Fibroblast of lung (primary cell): ENCODE results near the gene HTR3E. TPM values are rescaled to one million over a fixed set of nuclear protein-coding genes. Genes with fewer than 3 reads are reported as not detected.
"Not testable (repeated sequence)": the region's sequence is repeated elsewhere in the genome, so short reads cannot be mapped to it uniquely, and the experiment has no call there.

Experiments
- DNase-seq, 2 donors: peaks; one replicate each; pipeline versions ENCODE4 v3.0.0 to v3.0.0-alpha.2; 2010; ENCODE audit warnings: low read depth in 2 of 2
- H2AFZ ChIP-seq: 2 replicates; pipeline ENCODE4 v1.5.1; 2012; ENCODE audit warnings: low read length, control low read depth, inconsistent platforms
- H3K27ac ChIP-seq: 2 replicates; pipeline ENCODE4 v1.5.1; 2011; ENCODE audit warnings: low read length, control low read depth; ENCODE audit not compliant: insufficient read depth
- H3K27me3 ChIP-seq: 2 replicates; pipeline ENCODE4 v1.5.1; 2011; ENCODE audit warnings: mild to moderate bottlenecking, low read length; ENCODE audit not compliant: control insufficient read depth, insufficient read depth
- H3K36me3 ChIP-seq: 2 replicates; pipeline ENCODE4 v1.5.1; 2011; ENCODE audit warnings: low read length; ENCODE audit not compliant: control insufficient read depth, insufficient read depth
- H3K4me1 ChIP-seq: 2 replicates; pipeline ENCODE4 v1.5.1; 2011; ENCODE audit warnings: low read length; ENCODE audit not compliant: control insufficient read depth, insufficient read depth; ENCODE audit errors: extremely low read depth
- H3K4me2 ChIP-seq: 2 replicates; pipeline ENCODE4 v1.5.1; 2011; ENCODE audit warnings: low read length, control low read depth; ENCODE audit not compliant: insufficient read depth; ENCODE audit errors: extremely low read depth
- H3K4me3 ChIP-seq, 4 experiments: fragments of 200-600 bp in 1 of 4; sonication (generic) in 1 of 4; replicated peaks in 1 of 4; 2 replicates each; pipeline ENCODE4 v1.5.1; 2011 to 2016; ENCODE audit warnings: low read length in 4 of 4, low read depth in 3 of 4, mild to moderate bottlenecking in 3 of 4, control low read depth in 2 of 4, inconsistent platforms in 1 of 4, mixed read lengths in 1 of 4; ENCODE audit not compliant: insufficient read depth in 1 of 4; ENCODE audit errors: control extremely low read depth in 1 of 4
- H3K79me2 ChIP-seq: 2 replicates; pipeline ENCODE4 v1.5.1; 2012; ENCODE audit warnings: mild to moderate bottlenecking, low read length, inconsistent platforms; ENCODE audit not compliant: control insufficient read depth, insufficient read depth
- H3K9ac ChIP-seq: 2 replicates; pipeline ENCODE4 v1.5.1; 2011; ENCODE audit warnings: mild to moderate bottlenecking, low read length, control low read depth; ENCODE audit not compliant: insufficient read depth
- H3K9me3 ChIP-seq: 2 replicates; pipeline ENCODE4 v1.5.1; 2012; ENCODE audit warnings: low read depth, low read length; ENCODE audit not compliant: control insufficient read depth, insufficient read depth
- H4K20me1 ChIP-seq: 2 replicates; pipeline ENCODE4 v1.5.1; 2011; ENCODE audit warnings: low read length; ENCODE audit not compliant: control insufficient read depth, insufficient read depth; ENCODE audit errors: extremely low read depth
- CTCF ChIP-seq, 2 donors: IDR thresholded peaks in 1 of 2; conservative IDR thresholded peaks in 1 of 2; 1 replicate in 1 of 2; 2 replicates in 1 of 2; pipeline ENCODE4 v1.5.1; 2011 to 2012; ENCODE audit warnings: low read length in 2 of 2, control low read depth in 1 of 2, inconsistent platforms in 1 of 2, low read depth in 1 of 2, mild to moderate bottlenecking in 1 of 2
- EZH2 ChIP-seq: IDR thresholded peaks from 2 replicates; pipeline ENCODE4 v1.5.1; 2012; ENCODE audit warnings: low read length, control low read depth, mild to moderate bottlenecking; ENCODE audit errors: missing control alignments
- polyA plus RNA-seq, 2 donors: library from polyadenylated mRNA; depleted of rRNA in 1 of 2; stranded (reverse) in 1 of 2; unstranded in 1 of 2; fragments of >200 nt; gene quantifications; 2 replicates each; pipeline ENCODE4 v1.2.1, GENCODE V29; 2011 to 2012; ENCODE audit warnings: missing spikeins in 1 of 2
- total RNA-seq: library from RNA; depleted of rRNA; stranded (reverse); fragments of >200 nt; gene quantifications from 2 replicates; pipeline ENCODE4 v1.2.1, GENCODE V29; 2014

HTR3E gene
- total and polyA plus RNA-seq, 2 donors (not counting 1 experiment from before 2014, with no cell fraction given): not detected

- no peak for TF ChIP-seq EZH2
- no peak for TF ChIP-seq CTCF (conservative IDR thresholded peaks at IDR 0.05 in 1 of 2, IDR thresholded peaks at IDR 0.05 in 1 of 2; ENCODE audit: low read depth in 1 of 2, low read length in 2 of 2)
- Histone ChIP-seq H3K79me2 (no peaks in the 10 kb centered on the region), H3K4me3 (no peak overlapping the region)
These were observed 30.7 kb upstream of the HTR3E start for GRCh38 chr3:184066211-184066610.

GRCh38 chr3:184067573-184068055, 29.2 kb upstream of the HTR3E start:
- Histone ChIP-seq H3K4me2 (no peak overlapping the region), H3K27ac (no peak overlapping the region), H4K20me1 (no peaks in the 10 kb centered on the region), H3K27me3 (no peaks in the 10 kb centered on the region), H2AFZ (no peak overlapping the region), H3K4me3 (no peak overlapping the region), H3K9ac (no peak overlapping the region), H3K4me1 (no peaks in the 10 kb centered on the region), H3K79me2 (no peaks in the 10 kb centered on the region), H3K9me3 (no peaks in the 10 kb centered on the region), H3K36me3 (no peaks in the 10 kb centered on the region)
- TF ChIP-seq EZH2: no peak
- no peak for DNase-seq

More at GRCh38 chr3:184066211-184066610, 30.7 kb upstream of the HTR3E start:
- Histone ChIP-seq H2AFZ (no peak overlapping the region), H3K9ac (no peak overlapping the region), H3K9me3 (no peaks in the 10 kb centered on the region), H3K4me2 (no peak overlapping the region), H3K27me3 (no peaks in the 10 kb centered on the region), H3K27ac (no peak overlapping the region), H3K36me3 (no peaks in the 10 kb centered on the region), H3K4me1 (no peaks in the 10 kb centered on the region), H4K20me1 (no peaks in the 10 kb centered on the region)
- DNase-seq: no peak

- no peaks in the 10 kb centered on the region for H3K9me3 ChIP-seq
- no peak overlapping the region for H3K4me2 ChIP-seq
- H3K27me3 ChIP-seq: no peaks in the 10 kb centered on the region
- no peak for DNase-seq
- H3K4me3 ChIP-seq: no peak overlapping the region
- H3K36me3 ChIP-seq: no peaks in the 10 kb centered on the region
- H3K79me2 ChIP-seq: no peaks in the 10 kb centered on the region
- H3K9ac ChIP-seq: no peak overlapping the region
- TF ChIP-seq EZH2 (no peak), CTCF (conservative IDR thresholded peaks at IDR 0.05 in 1 of 2, IDR thresholded peaks at IDR 0.05 in 1 of 2; ENCODE audit: low read depth in 1 of 2, low read length in 2 of 2) (no peak)
- no peak overlapping the region for H2AFZ ChIP-seq
- no peaks in the 10 kb centered on the region for H3K4me1 ChIP-seq
- H3K27ac ChIP-seq: no peak overlapping the region
- H4K20me1 ChIP-seq: no peaks in the 10 kb centered on the region
These were observed 28.5 kb upstream of the HTR3E start for GRCh38 chr3:184068344-184068743.

- not testable (repeated sequence) for H3K27me3 ChIP-seq, H3K9ac ChIP-seq, H3K4me3 ChIP-seq, H3K9me3 ChIP-seq, H3K79me2 ChIP-seq, H3K4me2 ChIP-seq, H3K36me3 ChIP-seq, H3K27ac ChIP-seq, H4K20me1 ChIP-seq, H2AFZ ChIP-seq, DNase-seq, H3K4me1 ChIP-seq
These were observed 25.7 kb upstream of the HTR3E start for GRCh38 chr3:184071142-184071541.
